ENCODE data around the gene HK1.
A peak's percentile ranks its signal among the peaks of the same experiment; 100 is the strongest.
"Not testable (repeated sequence)": the region's sequence is repeated elsewhere in the genome, so short reads cannot be mapped to it uniquely, and the experiment has no call there.

The HK1 gene

GRCh38 chr10:69422676-69423075 is 144.4 kb downstream of the HK1 start:
- DNase-seq (ENCODE audit: low spot score) = no peak

GRCh38 chr10:69425041-69425440 is 146.7 kb downstream of the HK1 start:
- no peak for DNase-seq (ENCODE audit: low spot score)

GRCh38 chr10:69425511-69426298 is 147.4 kb downstream of the HK1 start:
- no peak for DNase-seq (ENCODE audit: low spot score)

GRCh38 chr10:69426376-69426727 is 148.1 kb downstream of the HK1 start:
- no peak for DNase-seq (ENCODE audit: low spot score)

- no peak for DNase-seq (ENCODE audit: low spot score)
Measured at GRCh38 chr10:69428165-69428564, 149.9 kb downstream of the HK1 start.

GRCh38 chr10:69434169-69434568 is 155.9 kb downstream of the HK1 start:
- DNase-seq (ENCODE audit: low spot score) = no peak

- no peak for DNase-seq (ENCODE audit: low spot score)
Measured at GRCh38 chr10:69434926-69435325, 156.6 kb downstream of the HK1 start.

- DNase-seq (ENCODE audit: low spot score) = no peak
Measured at GRCh38 chr10:69435966-69436520, 157.7 kb downstream of the HK1 start.

GRCh38 chr10:69437321-69438259 is 159.3 kb downstream of the HK1 start:
- DNase-seq (ENCODE audit: low spot score) = no peak

GRCh38 chr10:69438536-69439349 is 160.4 kb downstream of the HK1 start:
- no peak for DNase-seq (ENCODE audit: low spot score)

GRCh38 chr10:69439350-69439739 is 161.0 kb downstream of the HK1 start:
- DNase-seq (ENCODE audit: low spot score) = no peak

- no peak for DNase-seq (ENCODE audit: low spot score)
Measured at GRCh38 chr10:69439813-69440506, 161.7 kb downstream of the HK1 start.

GRCh38 chr10:69443354-69443753 is 165.1 kb downstream of the HK1 start:
- DNase-seq (ENCODE audit: low spot score) = no peak

- no peak for DNase-seq (ENCODE audit: low spot score)
Measured at GRCh38 chr10:69445041-69445440, 166.7 kb downstream of the HK1 start.

- no peak for DNase-seq (ENCODE audit: low spot score)
Measured at GRCh38 chr10:69446229-69446628, 167.9 kb downstream of the HK1 start.

GRCh38 chr10:69446650-69447151 is 168.4 kb downstream of the HK1 start:
- no peak for DNase-seq (ENCODE audit: low spot score)

- DNase-seq (ENCODE audit: low spot score) = peak; percentile 90
Measured at GRCh38 chr10:69449841-69450240, 171.5 kb downstream of the HK1 start.

GRCh38 chr10:69450395-69450794 is 172.1 kb downstream of the HK1 start:
- DNase-seq (ENCODE audit: low spot score) = not testable (repeated sequence)

GRCh38 chr10:69451209-69451783 is 173.0 kb downstream of the HK1 start, which contains the start of gene TSPAN15:
TSS of gene TSPAN15 (plus strand) at chr10:69451465. CDS start at chr10:69451595, 130 bp downstream.
- DNase-seq (ENCODE audit: low spot score) = peak; percentile 93
